Natural killer cell (primary cell): ENCODE data around the gene MRPL2. TPM values are rescaled to one million over a fixed set of nuclear protein-coding genes. Genes with fewer than 3 reads are reported as not detected.

Experiments
- ATAC-seq, 3 donors: fragments of 150-1000 bp in 2 of 3; fragments of 200-7000 bp in 1 of 3; cut with Tn5 transposase; 1 replicate in 1 of 3; 2 replicates in 2 of 3; pipeline ENCODE4 v1.10.0; 2021; ENCODE audit warnings: mild to moderate bottlenecking in 2 of 3, moderate library complexity in 2 of 3
- DNase-seq, 2 donors: peaks; one replicate each; pipeline versions ENCODE4 v3.0.0 to v3.0.0-alpha.2; 2013 to 2021; ENCODE audit warnings: mixed read lengths in 1 of 2
- H3K27ac ChIP-seq: one replicate; pipeline ENCODE4 v1.5.1; 2013; ENCODE audit warnings: mild to moderate bottlenecking, low read length
- H3K27me3 ChIP-seq: one replicate; pipeline ENCODE4 v1.6.1; 2013; ENCODE audit warnings: low read length; ENCODE audit not compliant: control insufficient read depth, insufficient read depth
- H3K36me3 ChIP-seq: one replicate; pipeline ENCODE4 v1.6.1; 2013; ENCODE audit warnings: low read length; ENCODE audit not compliant: control insufficient read depth, insufficient read depth
- H3K4me1 ChIP-seq: one replicate; pipeline ENCODE4 v1.6.1; 2013; ENCODE audit warnings: low read length; ENCODE audit not compliant: control insufficient read depth, insufficient read depth
- H3K4me3 ChIP-seq: one replicate; pipeline ENCODE4 v1.5.1; 2013; ENCODE audit warnings: low read length
- H3K9me3 ChIP-seq: one replicate; pipeline ENCODE4 v1.6.1; 2013; ENCODE audit warnings: low read length; ENCODE audit not compliant: control insufficient read depth, insufficient read depth
- H3K27ac Mint-ChIP-seq, 2 donors: one replicate each; pipeline ENCODE4 v1.8.0; 2022; ENCODE audit warnings: mild to moderate bottlenecking in 2 of 2, mixed read lengths in 2 of 2, moderate library complexity in 1 of 2
- H3K27me3 Mint-ChIP-seq, 2 donors: one replicate each; pipeline ENCODE4 v1.8.0; 2022; ENCODE audit warnings: low read depth in 2 of 2, mixed read lengths in 2 of 2
- H3K36me3 Mint-ChIP-seq: one replicate; pipeline ENCODE4 v1.8.0; 2022; ENCODE audit warnings: mixed read lengths
- H3K4me1 Mint-ChIP-seq, 2 donors: one replicate each; pipeline ENCODE4 v1.8.0; 2022; ENCODE audit warnings: mixed read lengths in 2 of 2
- H3K4me3 Mint-ChIP-seq: one replicate; pipeline ENCODE4 v1.8.0; 2022; ENCODE audit warnings: mild to moderate bottlenecking, moderate library complexity, mixed read lengths
- H3K9me3 Mint-ChIP-seq, 2 donors: one replicate each; pipeline ENCODE4 v1.8.0; 2022; ENCODE audit warnings: mixed read lengths in 2 of 2
- CTCF ChIP-seq: fragments of 200-600 bp; IDR thresholded peaks from one replicate; pipeline ENCODE4 v1.8.0; 2022; ENCODE audit warnings: antibody characterized with exemption
- WGBS: methylation state at CpG from one replicate; pipeline ENCODE4 v1.1.7; 2013; ENCODE audit warnings: missing lambda C conversion rate; ENCODE audit not compliant: insufficient coverage; 5-methylcytosine and 5-hydroxymethylcytosine counted together
- intact Hi-C: fragments of 100-400 bp; cut with micrococcal nuclease; formaldehyde crosslinking; loops from one replicate; pipeline ENCODE4 v1.14.2; 2022
- total RNA-seq, 4 donors: library from RNA; stranded (reverse); fragments of 120-200 nt in 1 of 4; gene quantifications; one replicate each; pipeline versions ENCODE4 v1.2.3 to v1.2.4, GENCODE V29; 2013 to 2022

The MRPL2 gene
- total RNA-seq, 3 donors from 2014 or later (not counting 1 experiment from before 2014, with no cell fraction given): 33.4 to 38.4 (median 33.9) TPM

GRCh38 chr6:43020052-43020705 lies 39.1 kb downstream of the MRPL2 start:
- DNase-seq (no peak), ATAC-seq (no peak)
- 100% methylated on average over 2 of the region's 3 CpGs for WGBS
- H3K9me3 Mint-ChIP-seq: no peaks in the 10 kb centered on the region
- Histone ChIP-seq H3K9me3 (no peaks in the 10 kb centered on the region), H3K36me3 (peaks cover 26% of the 10 kb centered on the region), H3K4me1 (peaks cover 38% of the 10 kb centered on the region), H3K4me3 (no peak overlapping the region), H3K27ac (no peak overlapping the region), H3K27me3 (no peaks in the 10 kb centered on the region)
- H3K27ac Mint-ChIP-seq: peak overlapping the region in 1 of 2 donors; percentile 78
- H3K4me1 Mint-ChIP-seq: peaks cover 28 to 48% of the 10 kb centered on the region in 2 donors
- intact Hi-C loops: no loop called here
- H3K4me3 Mint-ChIP-seq: peak overlapping the region; percentile 64
- H3K27me3 Mint-ChIP-seq: no peaks in the 10 kb centered on the region
- TF ChIP-seq CTCF: no peak
- H3K36me3 Mint-ChIP-seq: peaks cover 7% of the 10 kb centered on the region

- Histone ChIP-seq H3K27ac (no peak overlapping the region), H3K4me1 (peaks cover 48% of the 10 kb centered on the region), H3K9me3 (no peaks in the 10 kb centered on the region), H3K27me3 (no peaks in the 10 kb centered on the region), H3K4me3 (no peak overlapping the region), H3K36me3 (peaks cover 18% of the 10 kb centered on the region)
- intact Hi-C loops: no loop called here
- H3K4me1 Mint-ChIP-seq: peaks cover 31 to 48% of the 10 kb centered on the region in 2 donors
- no peak overlapping the region for H3K27ac Mint-ChIP-seq
- TF ChIP-seq CTCF: no peak
- 86% methylated on average over 2 of the region's 2 CpGs for WGBS
- no peaks in the 10 kb centered on the region for H3K9me3 Mint-ChIP-seq
- no peaks in the 10 kb centered on the region for H3K27me3 Mint-ChIP-seq
- H3K4me3 Mint-ChIP-seq: peak overlapping the region; percentile 62
- H3K36me3 Mint-ChIP-seq: peaks cover 7% of the 10 kb centered on the region
- DNase-seq (no peak), ATAC-seq (no peak)
Measured at GRCh38 chr6:43019152-43019551, 40.1 kb downstream of the MRPL2 start.

GRCh38 chr6:43016943-43017334 lies 42.3 kb downstream of the MRPL2 start:
- Histone ChIP-seq H3K36me3 (peaks cover 20% of the 10 kb centered on the region), H3K27me3 (no peaks in the 10 kb centered on the region), H3K4me3 (no peak overlapping the region), H3K4me1 (peaks cover 49% of the 10 kb centered on the region), H3K27ac (no peak overlapping the region), H3K9me3 (no peaks in the 10 kb centered on the region)
- H3K27ac Mint-ChIP-seq: no peak overlapping the region
- no peak for ATAC-seq
- intact Hi-C loops: no loop called here
- no peaks in the 10 kb centered on the region for H3K9me3 Mint-ChIP-seq
- WGBS: 96% methylated on average over 12 of the region's 12 CpGs
- TF ChIP-seq CTCF: no peak
- H3K4me1 Mint-ChIP-seq: peaks cover 38 to 61% of the 10 kb centered on the region in 2 donors
- no peaks in the 10 kb centered on the region for H3K27me3 Mint-ChIP-seq
- DNase-seq: no peak
- peaks cover 7% of the 10 kb centered on the region for H3K36me3 Mint-ChIP-seq
- no peak overlapping the region for H3K4me3 Mint-ChIP-seq
